H9 (cell line): ENCODE measurements around the gene DISP1. TPM values are rescaled to one million over a fixed set of nuclear protein-coding genes. Genes with fewer than 3 reads are reported as not detected.

Source experiments
- DNase-seq: peaks from one replicate; pipeline ENCODE4 v3.0.0-alpha.2; 2017
- H2AFZ ChIP-seq: one replicate; pipeline ENCODE4 v1.6.1; 2013; ENCODE audit warnings: mild to moderate bottlenecking, low read length, control low read depth, moderate library complexity
- H2AK5ac ChIP-seq: 2 replicates; pipeline ENCODE4 v1.6.1; 2013; ENCODE audit warnings: low read length, control low read depth, mixed read lengths; ENCODE audit not compliant: insufficient read length
- H2BK120ac ChIP-seq: one replicate; pipeline ENCODE4 v1.6.1; 2013; ENCODE audit warnings: low read depth, mild to moderate bottlenecking, low read length, control low read depth, inconsistent platforms; ENCODE audit not compliant: poor library complexity, severe bottlenecking
- H2BK12ac ChIP-seq: 2 replicates; pipeline ENCODE4 v1.6.1; 2013; ENCODE audit warnings: low read length, control low read depth, mixed read lengths, low read depth; ENCODE audit not compliant: insufficient read length
- H2BK15ac ChIP-seq: 2 replicates; pipeline ENCODE4 v1.6.1; 2013; ENCODE audit warnings: low read depth, low read length, control low read depth
- H2BK20ac ChIP-seq: one replicate; pipeline ENCODE4 v1.6.1; 2013; ENCODE audit warnings: low read depth, mild to moderate bottlenecking, low read length, control low read depth, inconsistent platforms; ENCODE audit not compliant: poor library complexity, severe bottlenecking
- H2BK5ac ChIP-seq: 2 replicates; pipeline ENCODE4 v1.6.1; 2013; ENCODE audit warnings: low read length, control low read depth, mixed read lengths; ENCODE audit not compliant: insufficient read length
- H3K14ac ChIP-seq: 2 replicates; pipeline ENCODE4 v1.6.1; 2013; ENCODE audit warnings: low read length, control low read depth; ENCODE audit not compliant: insufficient read depth
- H3K18ac ChIP-seq: 2 replicates; pipeline ENCODE4 v1.6.1; 2013; ENCODE audit warnings: low read depth, mild to moderate bottlenecking, mixed read lengths, low read length, control low read depth; ENCODE audit not compliant: insufficient read length
- H3K23ac ChIP-seq: 2 replicates; pipeline ENCODE4 v1.6.1; 2013; ENCODE audit warnings: low read length, control low read depth, mixed read lengths, low read depth; ENCODE audit not compliant: insufficient read length
- H3K23me2 ChIP-seq: 2 replicates; pipeline ENCODE4 v1.6.1; 2013; ENCODE audit warnings: low read depth, mild to moderate bottlenecking, mixed read lengths, low read length, control low read depth; ENCODE audit not compliant: insufficient read length, poor library complexity, severe bottlenecking
- H3K27ac ChIP-seq: 2 replicates; pipeline ENCODE4 v1.5.1; 2013; ENCODE audit warnings: low read length, control low read depth, mixed read lengths, low read depth; ENCODE audit not compliant: insufficient read length
- H3K27me3 ChIP-seq: 2 replicates; pipeline ENCODE4 v1.6.1; 2013; ENCODE audit warnings: low read length, control low read depth, inconsistent platforms; ENCODE audit not compliant: insufficient read depth
- H3K4ac ChIP-seq: 2 replicates; pipeline ENCODE4 v1.6.1; 2013; ENCODE audit warnings: low read depth, mild to moderate bottlenecking, control low read depth, inconsistent platforms, low read length, moderate library complexity
- H3K4me1 ChIP-seq: 2 replicates; pipeline ENCODE4 v1.6.1; 2013; ENCODE audit warnings: low read length, control low read depth, inconsistent platforms; ENCODE audit not compliant: insufficient read depth
- H3K4me2 ChIP-seq: 2 replicates; pipeline ENCODE4 v1.6.1; 2013; ENCODE audit warnings: low read length, control low read depth, mixed read lengths; ENCODE audit not compliant: insufficient read length, insufficient read depth
- H3K56ac ChIP-seq: 2 replicates; pipeline ENCODE4 v1.6.1; 2013; ENCODE audit warnings: low read depth, mild to moderate bottlenecking, mixed read lengths, low read length, control low read depth; ENCODE audit not compliant: insufficient read length
- H3K79me1 ChIP-seq: 2 replicates; pipeline ENCODE4 v1.6.1; 2013; ENCODE audit warnings: low read depth, mild to moderate bottlenecking, moderate library complexity, low read length, control low read depth, inconsistent platforms; ENCODE audit not compliant: insufficient read depth, poor library complexity, severe bottlenecking
- H3K79me2 ChIP-seq: 2 replicates; pipeline ENCODE4 v1.6.1; 2013; ENCODE audit warnings: low read length, control low read depth, inconsistent platforms; ENCODE audit not compliant: insufficient read depth
- H3K9ac ChIP-seq: 2 replicates; pipeline ENCODE4 v1.6.1; 2013; ENCODE audit warnings: low read length, control low read depth, mixed read lengths; ENCODE audit not compliant: insufficient read length; ENCODE audit errors: extremely low read depth
- H3K9me3 ChIP-seq: one replicate; pipeline ENCODE4 v1.6.1; 2013; ENCODE audit warnings: low read depth, low read length, inconsistent platforms; ENCODE audit not compliant: control insufficient read depth
- H3T11ph ChIP-seq: one replicate; pipeline ENCODE4 v1.6.1; 2013; ENCODE audit warnings: mild to moderate bottlenecking, low read length, control low read depth, inconsistent platforms
- H4K20me1 ChIP-seq: one replicate; pipeline ENCODE4 v1.6.1; 2013; ENCODE audit not compliant: control insufficient read depth, insufficient read length, insufficient read depth
- H4K5ac ChIP-seq: 2 replicates; pipeline ENCODE4 v1.6.1; 2013; ENCODE audit warnings: low read depth, mild to moderate bottlenecking, mixed read lengths, low read length, control low read depth; ENCODE audit not compliant: insufficient read length
- H4K8ac ChIP-seq: replicated peaks from 2 replicates; pipeline ENCODE4 v1.6.1; 2013; ENCODE audit warnings: low read length, control low read depth, mixed read lengths, low read depth; ENCODE audit not compliant: insufficient read length
- H4K91ac ChIP-seq: 2 replicates; pipeline ENCODE4 v1.6.1; 2013; ENCODE audit warnings: low read depth, mild to moderate bottlenecking, moderate library complexity, mixed read lengths, low read length, control low read depth; ENCODE audit not compliant: insufficient read length
- H3K27ac Mint-ChIP-seq, 3 experiments: 2 replicates in 2 of 3; 3 replicates in 1 of 3; pipeline ENCODE4 v1.8.0; 2020 to 2021; ENCODE audit warnings: mixed read lengths in 3 of 3, mild to moderate bottlenecking in 1 of 3, moderate library complexity in 1 of 3
- H3K27me3 Mint-ChIP-seq: 2 replicates; pipeline ENCODE4 v1.8.0; 2021; ENCODE audit warnings: low read depth, mild to moderate bottlenecking, moderate library complexity, mixed read lengths
- H3K36me3 Mint-ChIP-seq, 3 experiments: 2 replicates in 2 of 3; 3 replicates in 1 of 3; pipeline ENCODE4 v1.8.0; 2020 to 2021; ENCODE audit warnings: low read depth in 3 of 3, mixed read lengths in 3 of 3; ENCODE audit not compliant: insufficient read depth in 1 of 3
- H3K4me1 Mint-ChIP-seq, 2 experiments: 2 replicates each; pipeline ENCODE4 v1.8.0; 2020; ENCODE audit warnings: mixed read lengths in 2 of 2
- H3K4me3 Mint-ChIP-seq, 2 experiments: 2 replicates in 1 of 2; 3 replicates in 1 of 2; pipeline ENCODE4 v1.8.0; 2020 to 2021; ENCODE audit warnings: mild to moderate bottlenecking in 2 of 2, mixed read lengths in 2 of 2, moderate library complexity in 1 of 2
- H3K9me3 Mint-ChIP-seq, 2 experiments: 2 replicates in 1 of 2; 3 replicates in 1 of 2; pipeline ENCODE4 v1.8.0; 2020; ENCODE audit warnings: mild to moderate bottlenecking in 2 of 2, mixed read lengths in 2 of 2, moderate library complexity in 1 of 2
- CTCF ChIP-seq: fragments of 200-600 bp; sonication (generic); conservative IDR thresholded peaks from 3 replicates; pipeline ENCODE4 v1.8.0; 2021; ENCODE audit warnings: antibody characterized with exemption, mild to moderate bottlenecking
- WGBS: extraction: QIAGEN DNeasy Blood & Tissue Kit; methylation state at CpG from one replicate; pipeline ENCODE4 v1.1.7; 2013; ENCODE audit warnings: missing lambda C conversion rate, low lambda C conversion rate, mixed read lengths; ENCODE audit not compliant: insufficient read length; ENCODE audit errors: extremely low coverage; 5-methylcytosine and 5-hydroxymethylcytosine counted together
- total RNA-seq: library from RNA; stranded (reverse); gene quantifications from 2 replicates; pipeline ENCODE4 v1.2.1, GENCODE V29; 2021

Gene DISP1
- total RNA-seq, 1 experiment from 2014 or later = 2.6 TPM

- H2BK15ac ChIP-seq = no peak overlapping the region
- no peak overlapping the region for H3K4me2 ChIP-seq
- no peak overlapping the region for H3K9ac ChIP-seq
- H3K18ac ChIP-seq = no peak overlapping the region
- no peaks in the 10 kb centered on the region for H4K20me1 ChIP-seq
- H3K27me3 Mint-ChIP-seq = peaks cover 6% of the 10 kb centered on the region
- H2BK5ac ChIP-seq = no peak overlapping the region
- H2AFZ ChIP-seq = no peak overlapping the region
- no peak overlapping the region for H3K27ac ChIP-seq
- no peak for TF ChIP-seq CTCF
- no peaks in the 10 kb centered on the region for H3K79me2 ChIP-seq
- no peaks in the 10 kb centered on the region for H3K36me3 Mint-ChIP-seq
- no peak overlapping the region for H2BK20ac ChIP-seq
- H3K27ac Mint-ChIP-seq = no peak overlapping the region
- H3K4me1 Mint-ChIP-seq = 0 out of 4 replicates have a peak, but pooled peaks cover 0 to 3% of the 10 kb centered on the region in 2 experiments
- no peaks in the 10 kb centered on the region for H3K79me1 ChIP-seq
- no peak overlapping the region for H3K4me3 Mint-ChIP-seq
- no peaks in the 10 kb centered on the region for H3K4me1 ChIP-seq
- H4K5ac ChIP-seq = no peak overlapping the region
- no peak overlapping the region for H2BK120ac ChIP-seq
- no peaks in the 10 kb centered on the region for H3K9me3 Mint-ChIP-seq
- no peak overlapping the region for H2BK12ac ChIP-seq
- no peak overlapping the region for H2AK5ac ChIP-seq
- no peak for DNase-seq
- H3K56ac ChIP-seq = no peak overlapping the region
- H3K9me3 ChIP-seq = no peaks in the 10 kb centered on the region
- H3K27me3 ChIP-seq = no peaks in the 10 kb centered on the region
- H4K8ac ChIP-seq = no peak overlapping the region
- H3K4ac ChIP-seq = no peak overlapping the region
- WGBS = no CpG with 5 or more reads among the region's 4 CpGs
- H3K14ac ChIP-seq = no peak overlapping the region
- no peak overlapping the region for H3K23ac ChIP-seq
- no peaks in the 10 kb centered on the region for H3K23me2 ChIP-seq
- H4K91ac ChIP-seq = no peak overlapping the region
- no peak overlapping the region for H3T11ph ChIP-seq
These were observed 13.8 kb upstream of the DISP1 start for GRCh38 chr1:222801067-222801466.
